ENCODE data around the gene RSU1. TPM values are rescaled to one million over a fixed set of nuclear protein-coding genes. Genes with fewer than 3 reads are reported as not detected.

Gene RSU1
- total RNA-seq, 1 donor from 2014 or later: 142 TPM

GRCh38 chr10:16865766-16866165 lies 48.5 kb upstream of the RSU1 start:
- no peak overlapping the region for H3K4me2 ChIP-seq (ENCODE audit: low read length)
- H3K4me1 Mint-ChIP-seq (ENCODE audit: low read depth, unreplicated experiment): peaks cover 18% of the 10 kb centered on the region
- no peaks in the 10 kb centered on the region for H3K36me3 ChIP-seq (ENCODE audit: insufficient read depth, low read length)
- DNase-seq (ENCODE audit: low read depth) (no peak), FAIRE-seq (no peak)
- H3K4me1 ChIP-seq (ENCODE audit: insufficient read depth, low read length): peaks cover 20% of the 10 kb centered on the region
- H3K79me2 ChIP-seq (ENCODE audit: insufficient read depth, low read length): no peaks in the 10 kb centered on the region
- H3K27ac Mint-ChIP-seq (ENCODE audit: unreplicated experiment): no peak overlapping the region
- TF ChIP-seq, protein P1, sequence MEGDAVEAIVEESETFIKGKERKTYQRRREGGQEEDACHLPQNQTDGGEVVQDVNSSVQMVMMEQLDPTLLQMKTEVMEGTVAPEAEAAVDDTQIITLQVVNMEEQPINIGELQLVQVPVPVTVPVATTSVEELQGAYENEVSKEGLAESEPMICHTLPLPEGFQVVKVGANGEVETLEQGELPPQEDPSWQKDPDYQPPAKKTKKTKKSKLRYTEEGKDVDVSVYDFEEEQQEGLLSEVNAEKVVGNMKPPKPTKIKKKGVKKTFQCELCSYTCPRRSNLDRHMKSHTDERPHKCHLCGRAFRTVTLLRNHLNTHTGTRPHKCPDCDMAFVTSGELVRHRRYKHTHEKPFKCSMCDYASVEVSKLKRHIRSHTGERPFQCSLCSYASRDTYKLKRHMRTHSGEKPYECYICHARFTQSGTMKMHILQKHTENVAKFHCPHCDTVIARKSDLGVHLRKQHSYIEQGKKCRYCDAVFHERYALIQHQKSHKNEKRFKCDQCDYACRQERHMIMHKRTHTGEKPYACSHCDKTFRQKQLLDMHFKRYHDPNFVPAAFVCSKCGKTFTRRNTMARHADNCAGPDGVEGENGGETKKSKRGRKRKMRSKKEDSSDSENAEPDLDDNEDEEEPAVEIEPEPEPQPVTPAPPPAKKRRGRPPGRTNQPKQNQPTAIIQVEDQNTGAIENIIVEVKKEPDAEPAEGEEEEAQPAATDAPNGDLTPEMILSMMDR (IDR thresholded peaks at IDR 0.05; ENCODE audit: insufficient read depth, low read depth, low read length): no peak
- no peak for TF ChIP-seq EZH2 (IDR thresholded peaks at IDR 0.05; ENCODE audit: insufficient read depth, low read length)
- H3K4me3 Mint-ChIP-seq (ENCODE audit: unreplicated experiment): peak overlapping the region; percentile 50
- no peak overlapping the region for H3K9ac ChIP-seq (ENCODE audit: low read length)
- H3K27me3 Mint-ChIP-seq (ENCODE audit: low read depth, unreplicated experiment): no peaks in the 10 kb centered on the region
- H2AFZ ChIP-seq (ENCODE audit: low read depth, low read length): no peak overlapping the region
- no peak overlapping the region for H3K27ac ChIP-seq (ENCODE audit: low read depth, low read length)
- H3K9me3 ChIP-seq (ENCODE audit: insufficient read depth, low read depth, low read length): no peaks in the 10 kb centered on the region
- H3K9me3 Mint-ChIP-seq (ENCODE audit: unreplicated experiment): peaks cover 2% of the 10 kb centered on the region
- H3K4me3 ChIP-seq (ENCODE audit: insufficient read depth, low read depth, low read length): no peak overlapping the region
- H4K20me1 ChIP-seq (ENCODE audit: insufficient read depth, low read length): no peaks in the 10 kb centered on the region
- no peaks in the 10 kb centered on the region for H3K27me3 ChIP-seq (ENCODE audit: insufficient read depth, low read length)
- peaks cover 4% of the 10 kb centered on the region for H3K36me3 Mint-ChIP-seq (ENCODE audit: low read depth, unreplicated experiment)

GRCh38 chr10:16863766-16864165 lies 46.5 kb upstream of the RSU1 start:
- Histone ChIP-seq H3K4me3 (ENCODE audit: insufficient read depth, low read depth, low read length) (no peak overlapping the region), H3K9ac (ENCODE audit: low read length) (no peak overlapping the region), H3K36me3 (ENCODE audit: insufficient read depth, low read length) (no peaks in the 10 kb centered on the region), H3K27ac (ENCODE audit: low read depth, low read length) (no peak overlapping the region), H3K9me3 (ENCODE audit: insufficient read depth, low read depth, low read length) (no peaks in the 10 kb centered on the region), H3K79me2 (ENCODE audit: insufficient read depth, low read length) (no peaks in the 10 kb centered on the region), H3K27me3 (ENCODE audit: insufficient read depth, low read length) (no peaks in the 10 kb centered on the region), H3K4me2 (ENCODE audit: low read length) (no peak overlapping the region), H4K20me1 (ENCODE audit: insufficient read depth, low read length) (no peaks in the 10 kb centered on the region), H3K4me1 (ENCODE audit: insufficient read depth, low read length) (peaks cover 18% of the 10 kb centered on the region), H2AFZ (ENCODE audit: low read depth, low read length) (no peak overlapping the region)
- H3K27ac Mint-ChIP-seq (ENCODE audit: unreplicated experiment): no peak overlapping the region
- H3K4me1 Mint-ChIP-seq (ENCODE audit: low read depth, unreplicated experiment): peaks cover 17% of the 10 kb centered on the region
- no peak overlapping the region for H3K4me3 Mint-ChIP-seq (ENCODE audit: unreplicated experiment)
- H3K36me3 Mint-ChIP-seq (ENCODE audit: low read depth, unreplicated experiment): peaks cover 4% of the 10 kb centered on the region
- peaks cover 2% of the 10 kb centered on the region for H3K9me3 Mint-ChIP-seq (ENCODE audit: unreplicated experiment)
- no peak for FAIRE-seq
- TF ChIP-seq, protein P1 (IDR thresholded peaks at IDR 0.05; ENCODE audit: insufficient read depth, low read depth, low read length): no peak
- TF ChIP-seq EZH2 (IDR thresholded peaks at IDR 0.05; ENCODE audit: insufficient read depth, low read length): no peak
- H3K27me3 Mint-ChIP-seq (ENCODE audit: low read depth, unreplicated experiment): no peaks in the 10 kb centered on the region
- no peak for DNase-seq (ENCODE audit: low read depth)

DNA sequence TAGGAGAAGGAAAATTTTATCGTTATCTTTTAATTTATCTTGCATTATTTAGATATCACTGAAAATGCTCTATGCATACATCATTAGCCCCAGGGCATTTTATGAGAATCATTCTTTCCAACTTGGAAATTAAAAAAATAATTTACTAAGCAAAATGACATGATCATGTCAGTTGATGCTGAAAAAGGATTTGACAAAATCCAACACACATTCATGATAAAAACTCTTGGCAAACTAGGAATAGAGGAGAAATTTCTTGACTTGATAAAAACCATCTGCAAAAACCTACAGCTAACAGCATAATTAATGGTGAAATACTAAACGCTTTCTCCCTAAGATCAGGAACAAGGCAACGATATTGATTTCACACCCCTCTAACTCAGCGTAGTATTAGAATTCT lies 40.2 kb upstream of the RSU1 start:
- H3K9ac ChIP-seq (ENCODE audit: low read length): no peak overlapping the region
- no peak overlapping the region for H3K27ac ChIP-seq (ENCODE audit: low read depth, low read length)
- FAIRE-seq (peak; percentile 49), DNase-seq (ENCODE audit: low read depth) (no peak)
- H3K4me3 ChIP-seq (ENCODE audit: insufficient read depth, low read depth, low read length): no peak overlapping the region
- H3K4me1 ChIP-seq (ENCODE audit: insufficient read depth, low read length): peaks cover 5% of the 10 kb centered on the region
- no peaks in the 10 kb centered on the region for H3K79me2 ChIP-seq (ENCODE audit: insufficient read depth, low read length)
- Mint-ChIP-seq H3K27ac (ENCODE audit: unreplicated experiment) (peak overlapping the region; percentile 87), H3K36me3 (ENCODE audit: low read depth, unreplicated experiment) (peaks cover 2% of the 10 kb centered on the region), H3K4me1 (ENCODE audit: low read depth, unreplicated experiment) (peaks cover 29% of the 10 kb centered on the region), H3K27me3 (ENCODE audit: low read depth, unreplicated experiment) (no peaks in the 10 kb centered on the region), H3K4me3 (ENCODE audit: unreplicated experiment) (no peak overlapping the region), H3K9me3 (ENCODE audit: unreplicated experiment) (no peaks in the 10 kb centered on the region)
- TF ChIP-seq, protein P1 (IDR thresholded peaks at IDR 0.05; ENCODE audit: insufficient read depth, low read depth, low read length): no peak
- TF ChIP-seq EZH2 (IDR thresholded peaks at IDR 0.05; ENCODE audit: insufficient read depth, low read length): no peak
- H3K4me2 ChIP-seq (ENCODE audit: low read length): no peak overlapping the region
- no peaks in the 10 kb centered on the region for H3K36me3 ChIP-seq (ENCODE audit: insufficient read depth, low read length)
- H3K9me3 ChIP-seq (ENCODE audit: insufficient read depth, low read depth, low read length): no peaks in the 10 kb centered on the region
- no peaks in the 10 kb centered on the region for H3K27me3 ChIP-seq (ENCODE audit: insufficient read depth, low read length)
- no peak overlapping the region for H2AFZ ChIP-seq (ENCODE audit: low read depth, low read length)
- no peaks in the 10 kb centered on the region for H4K20me1 ChIP-seq (ENCODE audit: insufficient read depth, low read length)

Data from astrocyte (in vitro differentiated cells and primary cell).